Spinal cord (tissue), 4 donors: Measurements from ENCODE around the gene C18orf63. TPM values are rescaled to one million over a fixed set of nuclear protein-coding genes. Genes with fewer than 3 reads are reported as not detected.

Source experiments
- polyA plus RNA-seq, 2 donors: library from polyadenylated mRNA; unstranded; fragments of 120-200 nt; gene quantifications; one replicate each; pipeline ENCODE4 v1.2.1, GENCODE V29; 2013; ENCODE audit not compliant: insufficient read length in 2 of 2
- total RNA-seq, 2 donors: library from RNA; depleted of rRNA in 1 of 2; stranded (reverse); fragments of 120-200 nt in 1 of 2; fragments of >200 nt in 1 of 2; gene quantifications; one replicate each; pipeline versions ENCODE4 v1.2.3 to v1.2.4, GENCODE V29; 2013 to 2014

The C18orf63 gene
- total and polyA plus RNA-seq, 4 donors = not detected

Other genes starting within 250 kb of the C18orf63 start
- gene FBXO15, start 168.0 kb upstream of the C18orf63 start, total RNA-seq = 1 to 10 TPM; 5.4 to 6.5 TPM
- gene FBXO15, start 168.0 kb upstream of the C18orf63 start, polyA plus RNA-seq = 1 to 10 TPM; 5.7 to 6.4 TPM
- gene TIMM21, start 167.3 kb upstream of the C18orf63 start, total RNA-seq = 10 to 100 TPM; 36.4 to 58.7 TPM
- 10 to 100 TPM; 71.8 to 73.7 TPM for gene TIMM21, start 167.3 kb upstream of the C18orf63 start, polyA plus RNA-seq
- gene CYB5A, start 23.9 kb upstream of the C18orf63 start, total RNA-seq = 10 to 100 TPM; 36.2 to 95.7 TPM
- 10 to 100 TPM; 61.7 to 65.1 TPM for gene CYB5A, start 23.9 kb upstream of the C18orf63 start, polyA plus RNA-seq
- 10 to 100 TPM; 16.2 to 19.0 TPM for gene DIPK1C, start 141.5 kb downstream of the C18orf63 start, total RNA-seq
- 10 to 100 TPM; 47.4 to 57.2 TPM for gene DIPK1C, start 141.5 kb downstream of the C18orf63 start, polyA plus RNA-seq
- 10 to 100 TPM; 66.4 to 71.5 TPM for gene CNDP2, start 180.5 kb downstream of the C18orf63 start, total RNA-seq
- gene CNDP2, start 180.5 kb downstream of the C18orf63 start, polyA plus RNA-seq = 100 to 1,000 TPM; 125 to 135 TPM
- 1 to 10 TPM in 1 of 2 donors, under 1 TPM in 1; 0.61 to 2.4 TPM for gene CNDP1, start 218.7 kb downstream of the C18orf63 start, total RNA-seq
- gene CNDP1, start 218.7 kb downstream of the C18orf63 start, polyA plus RNA-seq = 1 to 10 TPM; 1.1 to 1.3 TPM